ENCODE data around the gene MUC3A.
"Not testable (repeated sequence)": the region's sequence is repeated elsewhere in the genome, so short reads cannot be mapped to it uniquely, and the experiment has no call there.

DNA sequence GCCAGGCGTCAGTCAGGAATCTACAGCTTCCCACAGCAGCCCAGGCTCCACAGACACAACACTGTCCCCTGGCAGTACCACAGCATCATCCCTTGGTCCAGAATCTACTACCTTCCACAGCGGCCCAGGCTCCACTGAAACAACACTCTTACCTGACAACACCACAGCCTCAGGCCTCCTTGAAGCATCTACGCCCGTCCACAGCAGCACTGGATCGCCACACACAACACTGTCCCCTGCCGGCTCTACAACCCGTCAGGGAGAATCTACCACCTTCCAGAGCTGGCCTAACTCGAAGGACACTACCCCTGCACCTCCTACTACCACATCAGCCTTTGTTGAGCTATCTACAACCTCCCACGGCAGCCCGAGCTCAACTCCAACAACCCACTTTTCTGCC, 50.7 kb downstream of the MUC3A start:
- TF ChIP-seq, protein P1, sequence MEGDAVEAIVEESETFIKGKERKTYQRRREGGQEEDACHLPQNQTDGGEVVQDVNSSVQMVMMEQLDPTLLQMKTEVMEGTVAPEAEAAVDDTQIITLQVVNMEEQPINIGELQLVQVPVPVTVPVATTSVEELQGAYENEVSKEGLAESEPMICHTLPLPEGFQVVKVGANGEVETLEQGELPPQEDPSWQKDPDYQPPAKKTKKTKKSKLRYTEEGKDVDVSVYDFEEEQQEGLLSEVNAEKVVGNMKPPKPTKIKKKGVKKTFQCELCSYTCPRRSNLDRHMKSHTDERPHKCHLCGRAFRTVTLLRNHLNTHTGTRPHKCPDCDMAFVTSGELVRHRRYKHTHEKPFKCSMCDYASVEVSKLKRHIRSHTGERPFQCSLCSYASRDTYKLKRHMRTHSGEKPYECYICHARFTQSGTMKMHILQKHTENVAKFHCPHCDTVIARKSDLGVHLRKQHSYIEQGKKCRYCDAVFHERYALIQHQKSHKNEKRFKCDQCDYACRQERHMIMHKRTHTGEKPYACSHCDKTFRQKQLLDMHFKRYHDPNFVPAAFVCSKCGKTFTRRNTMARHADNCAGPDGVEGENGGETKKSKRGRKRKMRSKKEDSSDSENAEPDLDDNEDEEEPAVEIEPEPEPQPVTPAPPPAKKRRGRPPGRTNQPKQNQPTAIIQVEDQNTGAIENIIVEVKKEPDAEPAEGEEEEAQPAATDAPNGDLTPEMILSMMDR (IDR thresholded peaks at IDR 0.05): not testable (repeated sequence)
- not testable (repeated sequence) for TF ChIP-seq POLR2A (IDR thresholded peaks at IDR 0.05)
